HCT116 (cell line): ENCODE measurements around the gene CT47A7. TPM values are rescaled to one million over a fixed set of nuclear protein-coding genes. Genes with fewer than 3 reads are reported as not detected.
"Not testable (repeated sequence)": the region's sequence is repeated elsewhere in the genome, so short reads cannot be mapped to it uniquely, and the experiment has no call there.

Experiments
- ATAC-seq: fragments of 200-7000 bp; cut with Tn5 transposase; 2 replicates; pipeline ENCODE4 v1.9.1; 2020; ENCODE audit warnings: mild to moderate bottlenecking, moderate library complexity
- Bru-seq: library from RNA; stranded (reverse); fragments of 400-500 nt; gene quantifications from one replicate; lab custom pipeline; 2021; lab: Mats Ljungman, UMichigan
- BruChase-seq, 2 experiments: library from RNA; stranded (reverse); fragments of 400-500 nt; gene quantifications; one replicate each; lab custom pipeline; 2021; lab: Mats Ljungman, UMichigan
- BruUV-seq: library from RNA; stranded (reverse); fragments of 400-500 nt; replicated peaks from 2 replicates; lab custom pipeline; 2021; lab: Mats Ljungman, UMichigan
- CTCF ChIA-PET: fragments of 300-600 bp; sonication (Branson Sonifier 250); formaldehyde crosslinking; loops from one replicate; lab custom pipeline; 2021; ENCODE audit warnings: antibody characterized with exemption; lab: Charles Lee
- POLR2A ChIA-PET: fragments of 300-600, 350-600 bp; sonication (Branson Sonifier 250); formaldehyde crosslinking; loops from one replicate; lab custom pipeline; 2021; ENCODE audit warnings: antibody characterized with exemption; lab: Charles Lee
- RAD21 ChIA-PET, 2 experiments: fragments of 300-600 bp; sonication (Branson Sonifier 250); formaldehyde crosslinking; loops; one replicate each; lab custom pipeline; 2023; ENCODE audit warnings: low total read pairs in 2 of 2; ENCODE audit not compliant: uncharacterized antibody in 2 of 2, unreplicated experiment in 2 of 2, low non-redundant PET in 1 of 2; lab: Charles Lee
- DNase-seq: peaks from one replicate; pipeline ENCODE4 v3.0.0-alpha.2; 2010; ENCODE audit warnings: low read depth, low spot score
- H2AFZ ChIP-seq: fragments of 200-600 bp; shearing (Covaris generic), sonication (generic); 2 replicates; pipeline ENCODE4 v1.6.1; 2017; ENCODE audit warnings: low read depth, mixed run types, mixed read lengths, antibody characterized with exemption, low read length; ENCODE audit not compliant: poor library complexity, severe bottlenecking
- H3K27ac ChIP-seq: 2 replicates; pipeline ENCODE4 v1.5.1; 2012; ENCODE audit warnings: low read depth, low read length
- H3K27me3 ChIP-seq: fragments of 200-600 bp; sonication (generic); 2 replicates; pipeline ENCODE4 v1.6.1; 2016; ENCODE audit warnings: mixed run types, low read length, mixed read lengths; ENCODE audit not compliant: insufficient read depth
- H3K36me3 ChIP-seq, 2 experiments: fragments of 200-500 bp in 1 of 2; fragments of 200-600 bp in 1 of 2; sonication (Bioruptor generic) in 1 of 2; sonication (generic) in 1 of 2; 2 replicates each; pipeline versions ENCODE4 v1.5.1 to v1.6.1; 2014 to 2016; ENCODE audit warnings: low read length in 2 of 2, inconsistent platforms in 1 of 2, mixed read lengths in 1 of 2, mixed run types in 1 of 2; ENCODE audit not compliant: insufficient read depth in 2 of 2, control insufficient read depth in 1 of 2
- H3K4me1 ChIP-seq, 2 experiments: fragments of 200-600 bp in 1 of 2; sonication (generic) in 1 of 2; 2 replicates each; pipeline versions ENCODE4 v1.5.1 to v1.6.1; 2012 to 2017; ENCODE audit warnings: low read length in 2 of 2, inconsistent platforms in 1 of 2, mild to moderate bottlenecking in 1 of 2, mixed read lengths in 1 of 2, mixed run types in 1 of 2, moderate library complexity in 1 of 2; ENCODE audit not compliant: insufficient read depth in 2 of 2, control insufficient read depth in 1 of 2
- H3K4me2 ChIP-seq: fragments of 200-600 bp; sonication (generic); 2 replicates; pipeline ENCODE4 v1.6.1; 2017; ENCODE audit warnings: mixed run types, low read length, mixed read lengths
- H3K4me3 ChIP-seq, 2 experiments: fragments of 200-600 bp in 1 of 2; sonication (generic) in 1 of 2; replicated peaks in 1 of 2; 2 replicates each; pipeline ENCODE4 v1.5.1; 2011 to 2016; ENCODE audit warnings: low read length in 2 of 2, control low read depth in 1 of 2, low read depth in 1 of 2, mild to moderate bottlenecking in 1 of 2, mixed read lengths in 1 of 2, mixed run types in 1 of 2
- H3K79me2 ChIP-seq: fragments of 200-600 bp; sonication (generic); 2 replicates; pipeline ENCODE4 v1.6.1; 2017; ENCODE audit warnings: mild to moderate bottlenecking, mixed run types, low read length, moderate library complexity, mixed read lengths; ENCODE audit not compliant: insufficient read depth
- H3K9ac ChIP-seq: fragments of 200-600 bp; sonication (generic); 2 replicates; pipeline ENCODE4 v1.6.1; 2016; ENCODE audit warnings: low read length, mixed read lengths
- H3K9me2 ChIP-seq: fragments of 200-600 bp; sonication (generic), shearing (Covaris generic); 2 replicates; pipeline ENCODE4 v1.6.1; 2017; ENCODE audit warnings: mixed run types, mild to moderate bottlenecking, moderate library complexity; ENCODE audit not compliant: insufficient read depth
- H3K9me3 ChIP-seq, 2 experiments: fragments of 200-500 bp in 1 of 2; fragments of 200-600 bp in 1 of 2; sonication (Bioruptor generic) in 1 of 2; sonication (generic) in 1 of 2; 2 replicates each; pipeline ENCODE4 v1.6.1; 2014 to 2017; ENCODE audit warnings: low read length in 2 of 2, mixed read lengths in 2 of 2, inconsistent platforms in 1 of 2, low read depth in 1 of 2, mild to moderate bottlenecking in 1 of 2, mixed run types in 1 of 2, moderate library complexity in 1 of 2; ENCODE audit not compliant: control insufficient read depth in 1 of 2, insufficient read depth in 1 of 2
- H4K20me1 ChIP-seq: fragments of 200-600 bp; sonication (generic), shearing (Covaris generic); 2 replicates; pipeline ENCODE4 v1.6.1; 2017; ENCODE audit warnings: mixed run types, mild to moderate bottlenecking, moderate library complexity; ENCODE audit not compliant: insufficient read depth
- CBX3 ChIP-seq: IDR thresholded peaks from 2 replicates; pipeline ENCODE4 v1.6.1; 2012; ENCODE audit warnings: low read depth
- CEBPB ChIP-seq: IDR thresholded peaks from 2 replicates; pipeline ENCODE4 v1.6.1; 2012; ENCODE audit warnings: low read depth
- EGR1 ChIP-seq: IDR thresholded peaks from 2 replicates; pipeline ENCODE4 v1.6.1; 2012; ENCODE audit warnings: low read depth
- EZH2 ChIP-seq: fragments of 200-600 bp; sonication (generic); IDR thresholded peaks from 2 replicates; pipeline ENCODE4 v1.6.1; 2017; ENCODE audit warnings: antibody characterized with exemption, mixed run types
- MAX ChIP-seq: IDR thresholded peaks from 2 replicates; pipeline ENCODE4 v1.6.1; 2012
- POLR2A ChIP-seq: IDR thresholded peaks from 2 replicates; pipeline ENCODE4 v1.7.0; 2011; ENCODE audit warnings: borderline replicate concordance; ENCODE audit not compliant: insufficient read depth, insufficient read length; ENCODE audit errors: extremely low read depth
- POLR2AphosphoS5 ChIP-seq: IDR thresholded peaks from 2 replicates; pipeline ENCODE4 v1.6.1; 2011; ENCODE audit warnings: mild to moderate bottlenecking, low read depth, low read length, moderate library complexity
- RAD21 ChIP-seq: IDR thresholded peaks from 2 replicates; pipeline ENCODE4 v1.6.1; 2012; ENCODE audit warnings: low read depth, mild to moderate bottlenecking
- SP1 ChIP-seq: IDR thresholded peaks from 2 replicates; pipeline ENCODE4 v1.6.1; 2012; ENCODE audit warnings: low read depth
- TCF7L2 ChIP-seq: IDR thresholded peaks from 2 replicates; pipeline ENCODE4 v1.7.0; 2011; ENCODE audit warnings: borderline replicate concordance, inconsistent platforms; ENCODE audit not compliant: insufficient read depth, insufficient read length; ENCODE audit errors: extremely low read depth
- YY1 ChIP-seq: IDR thresholded peaks from 2 replicates; pipeline ENCODE4 v1.6.1; 2011; ENCODE audit warnings: low read length, low read depth, moderate library complexity, mild to moderate bottlenecking; ENCODE audit not compliant: insufficient replicate concordance; ENCODE audit errors: extremely low read depth
- ZBTB33 ChIP-seq: IDR thresholded peaks from 2 replicates; pipeline ENCODE4 v1.6.1; 2011; ENCODE audit warnings: mild to moderate bottlenecking, low read length, moderate library complexity; ENCODE audit not compliant: insufficient replicate concordance; ENCODE audit errors: extremely low read depth
- ZFX ChIP-seq: fragments of 450-650 bp; IDR thresholded peaks from 2 replicates; pipeline ENCODE4 v1.6.1; 2017
- intact Hi-C: fragments of 100-400 bp; cut with micrococcal nuclease; formaldehyde crosslinking; loops from 2 replicates; pipeline ENCODE4 v1.10.0; 2022
- long read RNA-seq: library from polyadenylated mRNA; unstranded; transcript quantifications from one replicate; pipeline ENCODE4 v2.0.0, GENCODE V29; 2021; ENCODE audit not compliant: unreplicated experiment
- polyA plus RNA-seq: library from polyadenylated mRNA; unstranded; fragments of >200 nt; gene quantifications from 2 replicates; pipeline ENCODE4 v1.2.1, GENCODE V29; 2012; ENCODE audit warnings: missing spikeins
- total RNA-seq: library from RNA; stranded (reverse); gene quantifications from one replicate; pipeline ENCODE4 v1.2.1, GENCODE V29; 2021; ENCODE audit not compliant: unreplicated experiment
- TF ChIP-seq, protein P1 (sequence below), 3 experiments: fragments of 200-600 bp in 1 of 3; sonication (generic) in 1 of 3; IDR thresholded peaks in 2 of 3; conservative IDR thresholded peaks in 1 of 3; 2 replicates each; pipeline ENCODE4 v1.5.1; 2012 to 2017; ENCODE audit warnings: low read depth in 2 of 3, low read length in 2 of 3, antibody characterized with exemption in 1 of 3, borderline replicate concordance in 1 of 3, control low read depth in 1 of 3, mild to moderate bottlenecking in 1 of 3, mixed read lengths in 1 of 3, mixed run types in 1 of 3, moderate library complexity in 1 of 3; ENCODE audit not compliant: insufficient read depth in 1 of 3
- TF ChIP-seq, protein P2 (sequence below): IDR thresholded peaks from 2 replicates; pipeline ENCODE4 v1.6.1; 2012

The CT47A7 gene
- total RNA-seq, result not detected
- polyA plus RNA-seq, result not detected in 2 replicates
- not detected for Bru-seq, nascent RNA
- not detected for BruChase-seq, experiment 1, labeled RNA remaining after a 6-hour chase
- BruChase-seq, experiment 2, labeled RNA remaining after a 2-hour chase, result not detected
- long read RNA-seq, result 0 reads

GRCh38 chrX:120956500-120956899 is at the start of gene CT47A7:
TSS of gene CT47A7 (minus strand) at chrX:120956600. CDS start at chrX:120956345, 255 bp downstream.
- H3K4me2 ChIP-seq, DNase-seq, CTCF ChIA-PET, H2AFZ ChIP-seq, H3K9me3 ChIP-seq, POLR2A ChIA-PET, ATAC-seq, intact Hi-C loops, H3K27ac ChIP-seq, H3K79me2 ChIP-seq, H3K4me1 ChIP-seq, H3K4me3 ChIP-seq, RAD21 ChIA-PET, H3K9ac ChIP-seq, H3K27me3 ChIP-seq, BruUV-seq, H3K36me3 ChIP-seq, H4K20me1 ChIP-seq, H3K9me2 ChIP-seq: not testable (repeated sequence)

DNA sequence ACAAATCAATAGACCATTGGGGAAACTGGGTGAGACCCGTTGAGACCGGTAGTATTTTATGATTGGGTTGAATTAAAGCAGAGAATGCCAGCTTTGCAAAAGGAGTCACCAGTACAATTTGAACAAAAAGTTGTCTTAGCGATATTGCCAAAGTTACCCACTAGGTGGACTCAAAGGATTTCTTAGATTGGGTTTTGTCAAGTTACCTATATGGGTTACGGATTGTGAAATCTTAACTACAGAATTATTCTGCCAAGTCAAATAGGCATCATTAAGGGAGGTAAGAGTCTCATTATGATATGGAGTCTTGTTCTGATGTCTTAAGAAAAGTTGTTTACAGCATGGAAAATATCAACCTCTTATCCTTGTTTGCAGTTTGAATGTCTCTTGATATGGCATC is 44.2 kb upstream of the CT47A7 start:
- BruUV-seq, result no TSS peak
- Histone ChIP-seq H4K20me1 (no peaks in the 10 kb centered on the region), H3K4me1 (no peaks in the 10 kb centered on the region), H3K27ac (no peak overlapping the region), H3K36me3 (no peaks in the 10 kb centered on the region), H3K9ac (no peak overlapping the region), H3K4me2 (no peak overlapping the region), H3K4me3 (no peak overlapping the region), H3K9me3 (no peaks in the 10 kb centered on the region), H3K79me2 (no peaks in the 10 kb centered on the region), H3K9me2 (no peaks in the 10 kb centered on the region), H2AFZ (peak overlapping the region; percentile 68), H3K27me3 (no peaks in the 10 kb centered on the region)
- ChIA-PET POLR2A (no interaction called here), CTCF (interaction anchor here (0.7 kb wide), 1 partner anchor 308 kb away, joined by 3 read pairs; no protein-coding TSS in a partner anchor), RAD21 (no interaction called here)
- peak; percentile 69 for ATAC-seq
- DNase-seq, result peak; percentile 36
- intact Hi-C loops, result no loop called here
- no peak for TF ChIP-seq MAX
- TF ChIP-seq TCF7L2, result no peak
- TF ChIP-seq YY1, result no peak
- no peak for TF ChIP-seq SP1
- TF ChIP-seq CEBPB, result peak; percentile 47
- TF ChIP-seq CBX3, result no peak
- TF ChIP-seq, protein P1, sequence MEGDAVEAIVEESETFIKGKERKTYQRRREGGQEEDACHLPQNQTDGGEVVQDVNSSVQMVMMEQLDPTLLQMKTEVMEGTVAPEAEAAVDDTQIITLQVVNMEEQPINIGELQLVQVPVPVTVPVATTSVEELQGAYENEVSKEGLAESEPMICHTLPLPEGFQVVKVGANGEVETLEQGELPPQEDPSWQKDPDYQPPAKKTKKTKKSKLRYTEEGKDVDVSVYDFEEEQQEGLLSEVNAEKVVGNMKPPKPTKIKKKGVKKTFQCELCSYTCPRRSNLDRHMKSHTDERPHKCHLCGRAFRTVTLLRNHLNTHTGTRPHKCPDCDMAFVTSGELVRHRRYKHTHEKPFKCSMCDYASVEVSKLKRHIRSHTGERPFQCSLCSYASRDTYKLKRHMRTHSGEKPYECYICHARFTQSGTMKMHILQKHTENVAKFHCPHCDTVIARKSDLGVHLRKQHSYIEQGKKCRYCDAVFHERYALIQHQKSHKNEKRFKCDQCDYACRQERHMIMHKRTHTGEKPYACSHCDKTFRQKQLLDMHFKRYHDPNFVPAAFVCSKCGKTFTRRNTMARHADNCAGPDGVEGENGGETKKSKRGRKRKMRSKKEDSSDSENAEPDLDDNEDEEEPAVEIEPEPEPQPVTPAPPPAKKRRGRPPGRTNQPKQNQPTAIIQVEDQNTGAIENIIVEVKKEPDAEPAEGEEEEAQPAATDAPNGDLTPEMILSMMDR (IDR thresholded peaks at IDR 0.05 in 2 of 3, conservative IDR thresholded peaks at IDR 0.05 in 1 of 3; ENCODE audit: borderline replicate concordance in 1 of 3, insufficient read depth in 1 of 3, low read depth in 2 of 3, low read length in 2 of 3), result peak; percentile 17 to 46 (median 39); a peak in 5 of 6 replicates
- TF ChIP-seq EZH2, result no peak
- TF ChIP-seq ZBTB33, result no peak
- TF ChIP-seq EGR1, result no peak
- TF ChIP-seq ZFX, result no peak
- TF ChIP-seq RAD21, result peak; percentile 59
- TF ChIP-seq POLR2A, result no peak
- TF ChIP-seq, protein P2, sequence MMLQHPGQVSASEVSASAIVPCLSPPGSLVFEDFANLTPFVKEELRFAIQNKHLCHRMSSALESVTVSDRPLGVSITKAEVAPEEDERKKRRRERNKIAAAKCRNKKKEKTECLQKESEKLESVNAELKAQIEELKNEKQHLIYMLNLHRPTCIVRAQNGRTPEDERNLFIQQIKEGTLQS, result no peak
- TF ChIP-seq POLR2AphosphoS5, result no peak
